ENCODE results near the gene TCOF1.

- TF ChIP-seq CTCF (IDR thresholded peaks at IDR 0.05; ENCODE audit: insufficient read depth, low read depth, low read length) (no peak), EZH2 (IDR thresholded peaks at IDR 0.05; ENCODE audit: insufficient read depth, low read length) (no peak)
These were observed 64.6 kb downstream of the TCOF1 start for GRCh38 chr5:150422075-150422474.
